Loucy (cell line): ENCODE results near the gene NAA30.

ENCODE experiments used
- H2AFZ ChIP-seq: fragments of 200-600 bp; sonication (generic); 2 replicates; pipeline ENCODE4 v1.6.0; 2016; ENCODE audit warnings: antibody characterized with exemption, mild to moderate bottlenecking, low read length, moderate library complexity
- H3F3A ChIP-seq: fragments of 200-600 bp; 2 replicates; pipeline ENCODE4 v1.6.0; 2016; ENCODE audit warnings: antibody characterized with exemption, low read depth, mild to moderate bottlenecking
- H3K27me3 ChIP-seq: fragments of 200-600 bp; sonication (generic); 2 replicates; pipeline ENCODE4 v1.6.1; 2014; ENCODE audit warnings: low read length, mild to moderate bottlenecking; ENCODE audit not compliant: insufficient read depth, poor library complexity, severe bottlenecking
- H3K36me3 ChIP-seq: fragments of 200-600 bp; sonication (generic); 2 replicates; pipeline ENCODE4 v1.6.1; 2016; ENCODE audit warnings: low read length; ENCODE audit not compliant: insufficient read depth
- H3K4me1 ChIP-seq: fragments of 200-600 bp; sonication (generic); 2 replicates; pipeline ENCODE4 v1.5.1; 2014; ENCODE audit warnings: low read length, mild to moderate bottlenecking; ENCODE audit not compliant: insufficient read depth, poor library complexity, severe bottlenecking
- H3K4me2 ChIP-seq: fragments of 200-600 bp; sonication (generic); 2 replicates; pipeline ENCODE4 v1.6.0; 2014; ENCODE audit warnings: antibody characterized with exemption, low read length, low read depth, mild to moderate bottlenecking; ENCODE audit not compliant: poor library complexity, severe bottlenecking
- H3K4me3 ChIP-seq: fragments of 200-600 bp; sonication (generic); 2 replicates; pipeline ENCODE4 v1.5.1; 2014; ENCODE audit warnings: low read length, mild to moderate bottlenecking, mixed read lengths; ENCODE audit not compliant: poor library complexity, severe bottlenecking
- H3K79me2 ChIP-seq: fragments of 200-600 bp; sonication (generic); 2 replicates; pipeline ENCODE4 v1.6.1; 2014; ENCODE audit warnings: low read length; ENCODE audit not compliant: insufficient read depth
- H3K9ac ChIP-seq: fragments of 200-600 bp; sonication (generic); 2 replicates; pipeline ENCODE4 v1.6.0; 2014; ENCODE audit warnings: mild to moderate bottlenecking, low read depth, low read length, moderate library complexity; ENCODE audit not compliant: poor library complexity, severe bottlenecking
- H3K9me2 ChIP-seq: fragments of 200-600 bp; sonication (generic); replicated peaks from 2 replicates; pipeline ENCODE4 v1.6.1; 2016; ENCODE audit warnings: low read depth, low read length, mixed read lengths
- H3K9me3 ChIP-seq: fragments of 200-600 bp; sonication (generic); 2 replicates; pipeline ENCODE4 v1.6.1; 2014; ENCODE audit warnings: mild to moderate bottlenecking, antibody characterized with exemption, low read length, low read depth; ENCODE audit not compliant: insufficient read depth
- H4K20me1 ChIP-seq: fragments of 200-600 bp; sonication (generic); 2 replicates; pipeline ENCODE4 v1.6.0; 2014; ENCODE audit warnings: antibody characterized with exemption, low read length, mild to moderate bottlenecking; ENCODE audit not compliant: insufficient read depth, poor library complexity, severe bottlenecking
- EZH2phosphoT487 ChIP-seq: fragments of 200-600 bp; IDR thresholded peaks from 2 replicates; pipeline ENCODE4 v1.6.1; 2018; ENCODE audit warnings: antibody characterized with exemption, mild to moderate bottlenecking, moderate library complexity, borderline replicate concordance
- TF ChIP-seq, protein P1 (sequence below): fragments of 200-600 bp; sonication (generic); conservative IDR thresholded peaks from 2 replicates; pipeline ENCODE4 v1.5.1; 2014; ENCODE audit warnings: mild to moderate bottlenecking, antibody characterized with exemption, low read length

Gene NAA30

DNA sequence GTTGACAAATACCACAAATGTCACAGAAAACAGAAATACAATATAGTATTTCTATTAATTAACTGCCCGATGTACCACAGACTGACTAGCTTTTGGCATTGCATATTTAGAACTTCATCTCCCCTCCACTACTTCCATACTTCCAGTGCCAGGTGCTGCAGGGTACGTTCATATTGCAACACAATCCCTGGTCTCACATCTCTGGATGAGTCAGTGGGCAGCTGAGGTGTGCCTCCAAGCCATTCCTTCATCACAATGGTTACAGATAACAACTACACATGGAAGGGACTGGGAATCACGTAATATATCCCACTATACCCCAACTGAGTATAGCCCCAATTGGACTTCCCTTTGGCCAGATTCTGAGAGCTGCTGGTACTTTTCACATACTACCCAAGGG, 72.2 kb downstream of the NAA30 start:
- Histone ChIP-seq H3K9me3 (no peaks in the 10 kb centered on the region), H3K9me2 (no peaks in the 10 kb centered on the region), H3K27me3 (no peaks in the 10 kb centered on the region), H3K4me3 (no peak overlapping the region), H3K4me1 (no peaks in the 10 kb centered on the region), H3F3A (no peaks in the 10 kb centered on the region), H2AFZ (no peak overlapping the region), H3K36me3 (no peaks in the 10 kb centered on the region), H3K9ac (no peak overlapping the region), H3K79me2 (no peaks in the 10 kb centered on the region), H3K4me2 (no peak overlapping the region), H4K20me1 (no peaks in the 10 kb centered on the region)
- TF ChIP-seq EZH2phosphoT487 = no peak
- TF ChIP-seq, protein P1, sequence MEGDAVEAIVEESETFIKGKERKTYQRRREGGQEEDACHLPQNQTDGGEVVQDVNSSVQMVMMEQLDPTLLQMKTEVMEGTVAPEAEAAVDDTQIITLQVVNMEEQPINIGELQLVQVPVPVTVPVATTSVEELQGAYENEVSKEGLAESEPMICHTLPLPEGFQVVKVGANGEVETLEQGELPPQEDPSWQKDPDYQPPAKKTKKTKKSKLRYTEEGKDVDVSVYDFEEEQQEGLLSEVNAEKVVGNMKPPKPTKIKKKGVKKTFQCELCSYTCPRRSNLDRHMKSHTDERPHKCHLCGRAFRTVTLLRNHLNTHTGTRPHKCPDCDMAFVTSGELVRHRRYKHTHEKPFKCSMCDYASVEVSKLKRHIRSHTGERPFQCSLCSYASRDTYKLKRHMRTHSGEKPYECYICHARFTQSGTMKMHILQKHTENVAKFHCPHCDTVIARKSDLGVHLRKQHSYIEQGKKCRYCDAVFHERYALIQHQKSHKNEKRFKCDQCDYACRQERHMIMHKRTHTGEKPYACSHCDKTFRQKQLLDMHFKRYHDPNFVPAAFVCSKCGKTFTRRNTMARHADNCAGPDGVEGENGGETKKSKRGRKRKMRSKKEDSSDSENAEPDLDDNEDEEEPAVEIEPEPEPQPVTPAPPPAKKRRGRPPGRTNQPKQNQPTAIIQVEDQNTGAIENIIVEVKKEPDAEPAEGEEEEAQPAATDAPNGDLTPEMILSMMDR = no peak

DNA sequence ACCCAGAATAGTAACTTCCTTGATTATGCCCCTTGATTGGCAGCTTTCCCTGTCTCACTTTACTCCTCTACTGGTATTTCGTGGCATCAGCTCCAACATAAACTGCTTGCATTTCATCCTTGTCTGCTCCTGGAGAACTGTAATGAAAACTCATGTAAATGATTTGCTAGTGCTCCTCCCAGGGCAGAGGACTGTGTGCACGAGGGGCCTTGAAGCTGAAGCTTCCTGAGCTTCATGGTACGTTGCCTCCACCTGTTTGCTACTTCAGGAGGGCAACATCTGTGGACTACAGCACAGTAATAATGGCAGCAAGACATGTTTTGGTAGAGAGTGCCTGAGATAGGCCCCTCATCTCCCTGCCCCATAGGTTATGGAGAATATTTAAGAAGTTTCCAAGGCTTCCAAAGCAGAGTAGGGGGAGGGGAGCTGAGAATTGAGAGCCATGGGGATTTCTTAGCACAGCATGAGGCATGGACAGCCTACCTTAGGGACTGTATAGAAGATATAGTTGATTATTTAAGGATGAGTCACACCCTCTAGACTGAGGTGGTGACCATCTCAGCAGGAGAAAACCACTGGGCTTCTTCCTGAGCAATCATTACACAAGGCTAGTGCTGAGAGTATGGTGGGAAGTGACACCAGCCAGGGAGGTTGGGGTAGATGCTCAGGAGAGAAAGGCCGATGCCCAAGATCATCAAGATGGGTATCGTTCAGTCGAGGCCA, 73.8 kb downstream of the NAA30 start:
- Histone ChIP-seq H3K4me1 (no peaks in the 10 kb centered on the region), H4K20me1 (no peaks in the 10 kb centered on the region), H3K9ac (no peak overlapping the region), H3K4me2 (no peak overlapping the region), H3K79me2 (no peaks in the 10 kb centered on the region), H3K9me2 (no peaks in the 10 kb centered on the region), H3K4me3 (no peak overlapping the region), H3K9me3 (no peaks in the 10 kb centered on the region), H3K27me3 (no peaks in the 10 kb centered on the region), H3F3A (no peaks in the 10 kb centered on the region), H2AFZ (no peak overlapping the region), H3K36me3 (no peaks in the 10 kb centered on the region)
- TF ChIP-seq, protein P1 = no peak
- TF ChIP-seq EZH2phosphoT487 = no peak
